NCI-H1930 (cell line): ENCODE results near the gene BRD3OS.

Experiments used
- DNase-seq, 2 experiments: peaks; one replicate each; lab custom pipeline; 2025; lab: John Stamatoyannopoulos, UW

Gene BRD3OS

DNA sequence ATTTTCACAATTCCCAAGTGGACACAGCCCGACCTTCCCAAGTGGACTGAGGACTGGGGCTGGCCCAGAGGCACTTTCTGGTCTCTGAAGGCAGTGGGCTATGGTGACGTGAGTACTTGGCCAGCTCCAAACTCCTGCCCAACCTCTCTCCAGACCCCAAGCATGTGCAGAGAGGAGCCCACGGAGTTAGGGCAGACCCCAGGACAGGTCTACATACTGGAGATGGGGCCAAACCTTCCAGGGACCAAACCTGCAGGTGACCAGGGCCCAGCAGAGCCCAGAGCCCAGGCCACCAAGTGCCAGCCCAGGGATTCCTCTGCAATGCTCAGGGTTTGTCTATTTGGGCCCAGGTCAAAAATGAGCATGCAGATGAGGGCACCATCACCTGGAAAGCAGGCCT lies 27.2 kb downstream of the BRD3OS start:
- DNase-seq: no peak

DNA sequence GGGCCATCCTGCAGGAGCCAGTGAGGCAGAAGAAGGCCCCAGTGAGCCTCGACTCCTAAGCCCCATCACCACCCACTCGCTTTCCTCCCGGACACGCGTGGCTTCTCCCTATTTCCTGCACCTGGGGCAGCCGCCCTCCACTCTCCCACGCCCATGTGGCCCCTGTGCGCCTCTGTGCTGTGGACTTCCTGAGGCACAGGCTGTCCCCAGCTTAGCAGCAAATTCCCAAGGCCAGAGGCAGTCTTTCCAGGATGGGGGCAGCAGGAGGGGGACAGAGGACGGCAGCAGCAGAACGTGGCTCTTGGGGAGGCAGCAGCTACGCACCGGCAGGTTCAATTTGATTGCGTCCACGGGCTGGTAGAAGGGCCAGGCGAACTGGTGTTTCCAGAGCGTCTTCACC lies 27.7 kb downstream of the BRD3OS start:
- DNase-seq: no peak

DNA sequence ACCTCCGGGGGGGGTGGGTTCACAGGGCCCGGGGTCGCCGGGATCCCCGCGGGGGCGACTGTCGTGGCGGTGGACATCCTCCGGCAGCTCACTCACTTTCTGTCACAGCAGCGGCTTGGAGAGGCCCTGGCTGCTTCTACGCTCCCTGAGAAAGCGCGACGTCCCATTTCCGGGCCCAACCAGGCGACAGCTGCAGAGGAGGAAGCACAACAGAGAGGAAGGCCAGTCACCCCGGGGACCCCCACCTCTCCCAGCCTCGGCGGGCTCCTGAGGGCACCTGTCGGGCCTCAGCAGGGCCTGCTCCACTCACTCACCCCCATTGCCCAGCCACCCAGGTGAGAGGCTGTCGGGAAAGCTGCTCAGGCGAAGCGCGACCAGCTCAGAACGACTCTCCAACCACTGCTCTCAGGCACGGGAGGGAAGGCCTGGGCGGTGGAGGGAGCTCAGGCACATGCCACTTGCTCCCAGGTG lies 28.2 kb downstream of the BRD3OS start:
- DNase-seq: no peak

GRCh38 chr9:134053941-134054761 lies 28.9 kb downstream of the BRD3OS start:
- no peak for DNase-seq

DNA sequence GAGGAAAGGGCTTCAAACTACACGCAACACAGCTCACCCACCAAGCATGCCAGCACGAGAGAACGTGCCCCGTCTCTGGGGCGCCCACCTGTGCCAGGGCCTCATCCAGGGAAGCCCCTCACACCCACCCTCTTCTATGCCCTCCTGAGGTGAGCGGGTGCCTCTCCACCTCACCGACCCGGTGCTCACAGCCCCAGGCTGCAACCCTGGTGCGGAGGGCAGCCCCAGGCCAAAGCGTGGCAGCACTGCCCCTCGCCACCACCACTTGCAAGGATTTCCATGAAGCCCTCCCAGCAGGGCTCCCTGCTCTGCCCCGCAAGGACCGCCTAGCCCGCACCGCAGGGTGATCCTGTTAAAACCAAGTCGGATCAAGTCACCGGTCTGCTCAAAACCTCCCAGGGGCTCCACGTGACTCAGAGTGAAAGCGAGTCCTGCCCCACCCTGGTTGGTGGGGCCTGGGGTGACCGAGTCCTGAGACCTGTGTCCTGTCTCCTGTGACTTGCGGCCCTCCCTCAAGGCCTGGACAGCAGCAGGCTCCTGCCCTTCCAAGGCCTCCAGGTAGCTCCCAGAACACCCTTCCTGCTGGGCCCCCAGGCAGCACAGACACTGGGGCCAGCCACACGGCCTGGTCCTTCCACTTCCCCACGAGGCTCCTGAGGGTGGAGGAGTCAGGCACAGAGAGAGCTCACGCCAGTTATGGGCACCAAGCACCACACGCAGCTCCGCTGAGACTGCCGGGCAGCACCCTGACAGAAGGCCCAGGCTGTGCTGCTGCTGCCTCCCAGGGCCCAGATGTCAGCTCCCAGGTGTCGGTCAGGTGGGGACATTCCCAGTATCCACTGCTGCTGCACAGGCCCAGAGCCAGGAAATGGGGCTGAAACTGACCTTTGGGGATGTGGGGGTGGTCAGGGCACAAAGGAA lies 29.9 kb downstream of the BRD3OS start:
- no peak for DNase-seq

- no peak for DNase-seq
These were observed 30.7 kb downstream of the BRD3OS start for GRCh38 chr9:134055981-134056461.

DNA sequence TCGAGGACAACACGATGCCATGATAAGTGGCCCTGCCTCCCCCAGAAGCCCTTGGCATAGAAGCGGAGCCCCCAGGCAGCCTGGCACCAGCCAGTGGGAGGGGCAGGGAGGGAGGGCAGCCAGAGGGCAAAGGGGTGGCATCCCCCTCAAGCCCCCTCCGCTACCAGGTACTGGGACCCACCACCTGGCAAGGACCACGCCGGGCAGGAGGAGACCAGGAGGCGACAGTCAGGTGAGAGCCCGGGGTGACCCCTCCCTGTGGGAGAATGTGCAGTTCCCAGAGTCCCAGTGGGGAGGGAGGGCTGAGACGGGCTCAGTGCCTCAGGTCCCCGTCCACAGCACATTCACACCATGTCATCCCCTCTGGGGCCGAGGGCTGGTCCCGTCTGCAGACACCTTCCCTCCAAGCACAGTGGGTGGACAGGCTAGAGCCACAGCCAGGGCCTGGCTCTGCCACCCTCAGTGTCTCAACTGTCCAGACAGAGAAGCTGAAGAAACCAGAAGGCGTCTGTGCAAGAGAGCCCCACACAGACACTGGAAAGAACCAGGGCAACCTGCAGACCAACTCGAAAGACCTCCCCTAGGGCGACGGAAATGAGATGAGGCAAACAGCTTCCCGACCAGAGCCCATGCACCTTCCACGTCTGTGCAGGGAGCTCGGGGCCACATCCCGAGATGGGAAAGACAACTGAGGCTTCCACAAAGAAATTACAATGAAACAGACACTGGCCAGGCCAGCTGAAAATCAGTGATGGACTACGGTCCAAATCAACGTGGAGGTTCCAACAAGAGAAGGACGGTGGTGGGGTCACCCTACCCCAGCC lies 31.4 kb downstream of the BRD3OS start:
- DNase-seq: no peak

- no peak for DNase-seq
These were observed 32.0 kb downstream of the BRD3OS start for GRCh38 chr9:134057307-134057657.

DNA sequence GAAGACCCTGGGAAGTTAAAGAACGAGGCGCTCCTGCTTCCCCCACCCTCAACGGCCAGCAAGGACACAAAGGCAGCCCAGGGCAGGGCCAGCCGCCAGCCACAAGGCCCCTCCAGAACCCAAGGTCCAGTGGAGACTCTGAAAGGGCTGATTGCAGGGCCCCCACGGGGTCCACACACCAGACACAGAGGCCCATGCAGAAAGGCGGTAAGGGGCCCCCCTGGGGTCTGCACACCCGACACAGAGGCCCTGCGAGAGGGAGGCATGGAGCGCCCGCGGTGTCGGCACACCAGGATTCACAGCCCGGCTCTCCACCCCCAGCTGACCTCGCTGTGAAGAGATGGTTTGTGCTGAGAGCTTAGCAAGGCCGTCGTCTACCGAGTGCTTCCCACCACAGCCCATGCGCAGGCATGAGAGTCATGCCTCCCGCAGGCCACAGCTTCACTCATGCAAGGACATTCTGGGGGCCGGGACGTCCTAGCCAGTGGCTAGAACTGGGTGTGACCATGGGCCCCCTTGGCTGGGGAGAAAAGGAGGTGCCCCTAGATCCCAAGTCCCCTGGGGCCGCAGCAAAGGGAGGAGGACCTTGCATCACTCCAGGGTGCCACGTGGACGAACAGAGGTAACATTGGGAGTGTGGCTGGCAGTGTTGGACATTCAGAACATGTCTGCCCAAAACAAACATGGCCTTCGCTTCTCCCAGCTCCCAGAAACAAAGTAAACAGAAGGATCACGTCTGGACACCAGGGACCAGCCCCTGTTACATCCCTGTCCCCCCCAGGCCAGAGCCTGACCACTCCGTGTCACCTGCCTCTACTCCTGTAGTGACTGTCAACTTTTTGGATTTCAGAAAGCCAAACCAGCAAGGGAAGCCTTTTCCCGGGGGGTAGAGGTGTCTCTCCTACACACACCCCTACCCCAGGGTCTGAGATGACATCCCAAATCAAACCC lies 32.7 kb downstream of the BRD3OS start:
- no peak for DNase-seq

DNA sequence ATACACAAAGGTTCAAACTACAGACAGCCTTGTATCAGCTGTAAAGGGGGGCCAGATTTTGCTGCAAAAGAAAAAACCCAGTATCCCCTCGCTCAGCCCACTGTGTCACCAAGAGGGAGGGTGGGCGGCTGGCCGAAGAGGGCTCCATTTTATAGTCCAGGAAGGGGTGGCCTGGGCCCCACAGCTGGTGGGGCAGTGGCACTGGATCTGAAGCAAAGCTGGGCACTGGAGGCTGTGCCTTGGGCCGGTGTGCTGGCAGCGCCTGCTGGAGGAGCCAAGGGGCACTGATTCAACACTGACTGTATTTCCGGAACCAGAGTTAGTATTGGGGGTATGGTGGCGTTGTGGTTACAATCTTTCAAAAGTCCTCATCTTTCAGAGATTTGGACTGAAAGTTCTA lies 33.4 kb downstream of the BRD3OS start:
- no peak for DNase-seq

DNA sequence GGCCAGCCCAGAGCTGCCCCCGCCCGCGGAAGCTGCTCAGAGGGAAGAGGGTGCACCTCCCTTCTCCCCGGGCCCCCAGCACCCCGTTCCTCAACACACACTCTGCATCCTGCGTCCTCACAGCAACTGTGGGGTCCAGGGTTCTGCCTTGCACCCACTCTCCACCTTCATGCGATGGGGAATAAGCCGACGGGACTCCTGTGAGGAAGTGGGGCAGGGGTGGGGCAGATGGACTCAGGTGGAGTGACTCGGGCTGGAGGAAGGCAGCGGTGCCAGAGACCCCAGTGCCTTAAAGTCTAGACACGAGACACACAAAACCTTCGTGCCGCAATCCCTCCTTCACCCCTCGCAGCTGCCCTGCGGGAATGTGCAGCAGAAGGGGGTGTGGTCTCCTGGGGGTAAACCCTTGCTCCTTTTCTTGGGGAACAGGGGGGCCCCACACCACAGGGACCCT lies 33.9 kb downstream of the BRD3OS start:
- no peak for DNase-seq

GRCh38 chr9:134059661-134060395 lies 34.5 kb downstream of the BRD3OS start:
- DNase-seq: no peak

GRCh38 chr9:134060546-134060945 lies 35.3 kb downstream of the BRD3OS start:
- no peak for DNase-seq

DNA sequence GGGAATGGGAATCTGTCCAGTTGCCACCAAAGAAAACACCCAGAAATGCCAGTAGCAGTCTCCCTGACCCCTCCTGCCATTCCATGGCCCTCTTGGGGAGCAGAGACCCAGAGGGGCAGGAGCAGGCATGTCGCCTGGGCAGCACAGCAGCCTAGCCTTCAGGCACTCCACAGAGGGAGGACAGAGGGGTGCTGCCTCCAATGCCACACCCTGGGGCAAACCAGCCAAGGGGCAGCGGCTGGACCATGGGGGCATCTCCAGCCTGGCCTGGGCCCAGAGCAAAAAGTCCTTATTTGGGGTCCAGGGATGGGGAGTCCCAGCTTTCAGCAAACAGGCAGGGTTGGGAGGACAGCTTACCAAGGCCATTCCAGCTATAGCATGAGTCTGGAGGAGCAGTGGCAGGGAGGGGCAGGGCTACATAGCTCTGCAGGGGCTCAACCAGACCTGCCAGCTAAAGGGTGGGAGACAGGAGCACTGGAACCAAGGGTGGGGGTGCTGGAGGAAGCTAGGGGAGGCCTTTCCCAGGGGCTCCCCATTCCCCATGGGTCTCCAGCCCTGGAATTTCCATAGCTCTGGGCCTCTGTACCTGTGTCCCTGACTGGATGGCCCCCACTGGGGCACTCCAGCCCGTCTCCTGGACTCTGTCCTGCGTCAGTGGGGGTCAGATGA lies 35.9 kb downstream of the BRD3OS start:
- no peak for DNase-seq

DNA sequence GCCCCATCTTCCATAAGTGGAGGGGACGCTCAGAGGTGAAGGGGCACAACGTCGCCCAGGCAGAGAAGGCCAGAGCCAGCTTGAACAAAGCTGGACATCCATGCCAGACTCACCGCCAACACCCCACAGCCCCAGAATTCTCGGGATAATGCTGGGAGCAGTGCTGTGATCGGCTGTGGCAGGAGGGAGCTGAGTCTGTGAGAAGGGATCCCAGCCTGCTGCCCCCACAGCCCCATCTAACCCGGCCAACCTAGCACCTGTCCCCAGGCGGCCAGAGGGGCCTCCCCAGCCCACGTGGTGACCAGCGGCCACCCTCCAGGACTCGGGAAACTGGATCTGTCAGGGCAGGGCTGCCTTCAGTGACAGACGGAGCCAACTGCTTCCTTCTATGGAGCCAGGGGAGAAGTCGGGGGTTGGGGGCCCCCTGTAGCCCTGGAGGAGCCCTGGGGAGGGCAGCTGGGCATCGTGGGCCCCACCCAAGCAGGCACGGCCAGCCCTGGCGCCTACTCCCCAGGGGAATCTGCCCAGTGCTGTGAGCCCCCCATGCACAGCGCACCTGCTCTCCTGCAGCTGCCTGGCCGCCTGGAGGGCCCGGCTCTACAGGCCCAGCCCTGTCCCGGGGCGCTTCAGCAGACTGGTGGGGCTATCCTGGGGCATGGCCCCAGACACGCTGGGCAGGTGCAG lies 36.5 kb downstream of the BRD3OS start:
- no peak for DNase-seq

GRCh38 chr9:134062461-134063087 lies 37.3 kb downstream of the BRD3OS start:
- DNase-seq: no peak

GRCh38 chr9:134063088-134063570 lies 37.8 kb downstream of the BRD3OS start:
- no peak for DNase-seq
